ENCODE results near the gene BMPER.

- TF ChIP-seq EZH2 (IDR thresholded peaks at IDR 0.05; ENCODE audit: insufficient read depth, poor library complexity, severe bottlenecking): no peak
- no peak for TF ChIP-seq EZH2phosphoT487 (IDR thresholded peaks at IDR 0.05; ENCODE audit: insufficient read depth, low read depth)
Observed at GRCh38 chr7:34081935-34082334, 176.6 kb downstream of the BMPER start.
